IMR-90 (cell line): ENCODE measurements around the gene COA6. TPM values are rescaled to one million over a fixed set of nuclear protein-coding genes. Genes with fewer than 3 reads are reported as not detected.

ENCODE experiments used
- ATAC-seq: fragments of 200-7000 bp; cut with Tn5 transposase; 2 replicates; pipeline ENCODE4 v1.9.1; 2020; ENCODE audit warnings: low read depth, mild to moderate bottlenecking, moderate library complexity
- BruUV-seq: library from RNA; stranded (reverse); fragments of 400-500 nt; replicated peaks from 2 replicates; lab custom pipeline; 2021; lab: Mats Ljungman, UMichigan
- CTCF ChIA-PET: fragments of 300-600 bp; formaldehyde crosslinking; extraction: SDS; loops from one replicate; lab custom pipeline; 2021; ENCODE audit warnings: antibody characterized with exemption; lab: Yijun Ruan, JAX
- POLR2A ChIA-PET: fragments of 300-600 bp; sonication (Branson Sonifier 250); formaldehyde crosslinking; loops from one replicate; lab custom pipeline; 2022; ENCODE audit warnings: antibody characterized with exemption; ENCODE audit not compliant: unreplicated experiment; lab: Charles Lee
- DNase-seq: peaks from one replicate; pipeline ENCODE4 v3.0.0; 2013
- H2AFZ ChIP-seq: replicated peaks from 2 replicates; pipeline ENCODE3; 2013; ENCODE audit warnings: low read length, mild to moderate bottlenecking; ENCODE audit not compliant: poor library complexity
- H2AK5ac ChIP-seq: 2 replicates; pipeline ENCODE4 v1.6.1; 2013; ENCODE audit warnings: low read depth, low read length, inconsistent platforms
- H2AK9ac ChIP-seq: replicated peaks from 2 replicates; pipeline ENCODE3; 2013; ENCODE audit warnings: mild to moderate bottlenecking, low read depth, low read length, moderate library complexity; ENCODE audit not compliant: poor library complexity
- H2BK120ac ChIP-seq: 2 replicates; pipeline ENCODE4 v1.6.1; 2013; ENCODE audit warnings: low read depth, low read length, inconsistent platforms
- H2BK15ac ChIP-seq: 3 replicates; pipeline ENCODE4 v1.6.1; 2013; ENCODE audit warnings: low read depth, low read length, inconsistent platforms
- H2BK20ac ChIP-seq: 2 replicates; pipeline ENCODE4 v1.6.1; 2013; ENCODE audit warnings: low read depth, mild to moderate bottlenecking, inconsistent platforms, low read length, moderate library complexity
- H2BK5ac ChIP-seq: 2 replicates; pipeline ENCODE4 v1.6.1; 2013; ENCODE audit warnings: mild to moderate bottlenecking, low read depth, low read length, inconsistent platforms; ENCODE audit not compliant: poor library complexity, severe bottlenecking
- H3K14ac ChIP-seq: replicated peaks from 2 replicates; pipeline ENCODE4 v1.6.1; 2013; ENCODE audit warnings: low read depth, low read length, inconsistent platforms
- H3K18ac ChIP-seq: 2 replicates; pipeline ENCODE4 v1.6.1; 2013; ENCODE audit warnings: low read depth, low read length, control low read depth
- H3K23ac ChIP-seq: 2 replicates; pipeline ENCODE4 v1.6.1; 2013; ENCODE audit warnings: low read depth, low read length, inconsistent platforms
- H3K27ac ChIP-seq: 2 replicates; pipeline ENCODE4 v1.5.1; 2013; ENCODE audit warnings: mild to moderate bottlenecking, control low read depth, low read length; ENCODE audit not compliant: insufficient read depth
- H3K27me3 ChIP-seq: 2 replicates; pipeline ENCODE4 v1.6.1; 2013; ENCODE audit warnings: low read length; ENCODE audit not compliant: control insufficient read depth, insufficient read depth
- H3K36me3 ChIP-seq: 2 replicates; pipeline ENCODE4 v1.6.1; 2013; ENCODE audit warnings: low read length, mixed read lengths; ENCODE audit not compliant: control insufficient read depth, insufficient read depth
- H3K4ac ChIP-seq: 2 replicates; pipeline ENCODE4 v1.6.1; 2013; ENCODE audit warnings: low read depth, low read length, inconsistent platforms
- H3K4me1 ChIP-seq: 2 replicates; pipeline ENCODE4 v1.6.1; 2013; ENCODE audit warnings: low read length, mixed read lengths; ENCODE audit not compliant: control insufficient read depth, insufficient read depth
- H3K4me2 ChIP-seq: 2 replicates; pipeline ENCODE4 v1.6.1; 2013; ENCODE audit warnings: low read depth, mild to moderate bottlenecking, control low read depth, low read length, moderate library complexity
- H3K4me3 ChIP-seq: 2 replicates; pipeline ENCODE4 v1.5.1; 2013; ENCODE audit warnings: low read depth, mild to moderate bottlenecking, control low read depth, low read length, moderate library complexity; ENCODE audit not compliant: insufficient read depth
- H3K56ac ChIP-seq: 2 replicates; pipeline ENCODE4 v1.6.1; 2013; ENCODE audit warnings: low read length, inconsistent platforms; ENCODE audit not compliant: insufficient read depth; ENCODE audit errors: extremely low read depth
- H3K79me1 ChIP-seq, 2 experiments: 2 replicates each; pipeline ENCODE4 v1.6.1; 2013; ENCODE audit warnings: low read length in 2 of 2, inconsistent platforms in 1 of 2, low read depth in 1 of 2
- H3K9ac ChIP-seq: 2 replicates; pipeline ENCODE4 v1.6.1; 2013; ENCODE audit warnings: low read depth, low read length, control low read depth
- H3K9me1 ChIP-seq: 2 replicates; pipeline ENCODE4 v1.6.1; 2013; ENCODE audit warnings: low read length, inconsistent platforms; ENCODE audit not compliant: insufficient read depth
- H3K9me3 ChIP-seq: 2 replicates; pipeline ENCODE4 v1.6.1; 2013; ENCODE audit warnings: low read length; ENCODE audit not compliant: control insufficient read depth, insufficient read depth
- H4K20me1 ChIP-seq: 2 replicates; pipeline ENCODE4 v1.6.1; 2013; ENCODE audit warnings: low read length, inconsistent platforms; ENCODE audit not compliant: insufficient read depth
- H4K5ac ChIP-seq: 2 replicates; pipeline ENCODE4 v1.6.1; 2013; ENCODE audit warnings: mild to moderate bottlenecking, low read depth, low read length, control low read depth
- H4K8ac ChIP-seq, 2 experiments: 2 replicates each; pipeline ENCODE4 v1.6.1; 2013; ENCODE audit warnings: low read depth in 2 of 2, low read length in 2 of 2, control low read depth in 1 of 2, inconsistent platforms in 1 of 2
- H4K91ac ChIP-seq: 2 replicates; pipeline ENCODE4 v1.6.1; 2013; ENCODE audit warnings: low read depth, low read length, inconsistent platforms; ENCODE audit not compliant: insufficient read depth
- BHLHE40 ChIP-seq: fragments of 150-350 bp; IDR thresholded peaks from 2 replicates; pipeline ENCODE4 v1.6.1; 2016; ENCODE audit warnings: mild to moderate bottlenecking, low read depth, low read length
- CEBPB ChIP-seq: IDR thresholded peaks from 2 replicates; pipeline ENCODE4 v1.6.1; 2012; ENCODE audit warnings: low read depth, low read length, improper control_type of control experiment
- CHD1 ChIP-seq: IDR thresholded peaks from 2 replicates; pipeline ENCODE4 v1.6.1; 2012; ENCODE audit warnings: low read depth, low read length, improper control_type of control experiment
- ELK1 ChIP-seq: fragments of 150-350 bp; IDR thresholded peaks from 2 replicates; pipeline ENCODE4 v1.6.1; 2016; ENCODE audit warnings: low read depth, mild to moderate bottlenecking, low read length, moderate library complexity, borderline replicate concordance
- FOS ChIP-seq: fragments of 150-350 bp; IDR thresholded peaks from 2 replicates; pipeline ENCODE4 v1.6.1; 2016; ENCODE audit warnings: low read depth, low read length
- MAFK ChIP-seq: IDR thresholded peaks from 2 replicates; pipeline ENCODE4 v1.6.1; 2012; ENCODE audit warnings: low read depth, low read length, improper control_type of control experiment
- MAZ ChIP-seq: IDR thresholded peaks from 2 replicates; pipeline ENCODE4 v1.6.1; 2012; ENCODE audit warnings: low read depth, mild to moderate bottlenecking, low read length, improper control_type of control experiment, moderate library complexity, borderline replicate concordance
- MXI1 ChIP-seq: IDR thresholded peaks from 2 replicates; pipeline ENCODE4 v1.6.1; 2012; ENCODE audit warnings: low read depth, mild to moderate bottlenecking, low read length, moderate library complexity, borderline replicate concordance
- NFE2L2 ChIP-seq: fragments of 150-350 bp; IDR thresholded peaks from 2 replicates; pipeline ENCODE4 v1.6.1; 2016; ENCODE audit warnings: low read depth, mild to moderate bottlenecking, low read length
- POLR2A ChIP-seq: IDR thresholded peaks from 2 replicates; pipeline ENCODE4 v1.6.1; 2012; ENCODE audit warnings: mild to moderate bottlenecking, low read depth, low read length
- RAD21 ChIP-seq: IDR thresholded peaks from 2 replicates; pipeline ENCODE4 v1.6.1; 2012; ENCODE audit warnings: low read length, improper control_type of control experiment
- RCOR1 ChIP-seq: IDR thresholded peaks from 2 replicates; pipeline ENCODE4 v1.6.1; 2012; ENCODE audit warnings: mild to moderate bottlenecking, low read length, improper control_type of control experiment; ENCODE audit not compliant: insufficient replicate concordance
- RFX5 ChIP-seq: IDR thresholded peaks from 2 replicates; pipeline ENCODE4 v1.8.0; 2012; ENCODE audit warnings: low read depth, mild to moderate bottlenecking, low read length, moderate library complexity
- SMC3 ChIP-seq: fragments of 150-350 bp; IDR thresholded peaks from 2 replicates; pipeline ENCODE4 v1.6.1; 2016; ENCODE audit warnings: low read depth, mild to moderate bottlenecking, antibody characterized with exemption, low read length, moderate library complexity
- WGBS, 2 experiments: methylation state at CpG; one replicate each; pipeline versions ENCODE4 v1.1.5 to v1.1.7; 2013; ENCODE audit warnings: missing lambda C conversion rate in 2 of 2; ENCODE audit not compliant: insufficient read length in 1 of 2; ENCODE audit errors: extremely low coverage in 2 of 2; 5-methylcytosine and 5-hydroxymethylcytosine counted together
- dilution Hi-C: fragments of 300-500 bp; cut with HindIII; formaldehyde crosslinking; loops from one replicate; pipeline ENCODE4 v1.14.3; 2018; ENCODE audit warnings: low sequenced_read_pairs; ENCODE audit not compliant: unreplicated experiment
- in situ Hi-C: fragments of 300-500 bp; cut with MboI; formaldehyde crosslinking; loops from 3 replicates; pipeline ENCODE4 v1.14.3; 2019; ENCODE audit warnings: low sequenced_read_pairs, inconsistent platforms, mixed read lengths
- intact Hi-C: fragments of 100-400 bp; cut with micrococcal nuclease; formaldehyde crosslinking; loops from 2 replicates; pipeline ENCODE4 v1.10.0; 2022
- polyA plus RNA-seq, 3 experiments: library from polyadenylated mRNA; depleted of rRNA; stranded (reverse); fragments of >200 nt; gene quantifications; 2 replicates each; pipeline ENCODE4 v1.2.3, GENCODE V29; 2012; ENCODE audit warnings: low replicate concordance in 1 of 3
- total RNA-seq: library from RNA; depleted of rRNA; stranded (reverse); fragments of >200 nt; gene quantifications from 2 replicates; pipeline ENCODE4 v1.2.3, GENCODE V29; 2012
- TF ChIP-seq, protein P1 (sequence below): fragments of 150-350 bp; IDR thresholded peaks from 2 replicates; pipeline ENCODE4 v1.6.1; 2017; ENCODE audit warnings: mild to moderate bottlenecking, antibody characterized with exemption, low read length, low read depth
- TF ChIP-seq, protein P2 (sequence below): conservative IDR thresholded peaks from 2 replicates; pipeline ENCODE4 v1.5.1; 2012; ENCODE audit warnings: mild to moderate bottlenecking, low read depth, low read length, improper control_type of control experiment

The COA6 gene
- total and polyA plus RNA-seq, 2 of the 4 experiments (the other 2 are of a cell fraction): 6.8 to 14.3 TPM

DNA sequence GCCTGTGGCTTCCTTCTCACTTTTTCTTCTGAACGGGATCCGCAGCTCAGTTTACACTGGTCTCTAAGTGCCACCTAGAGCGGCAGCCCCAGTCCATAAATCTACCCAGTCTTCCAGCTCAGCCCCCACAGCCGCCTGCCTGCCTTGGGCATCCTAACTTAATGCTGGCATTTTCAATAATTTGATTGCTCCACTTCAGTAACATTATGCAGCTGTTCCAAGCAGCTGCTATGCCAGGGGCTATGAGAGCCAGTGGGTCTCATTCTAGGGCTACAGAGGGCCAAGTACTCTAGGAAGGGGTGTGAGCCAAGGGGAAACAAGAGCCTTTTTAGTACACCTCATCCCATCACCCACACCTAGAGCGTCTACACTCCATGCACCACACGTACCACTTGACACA is 48.4 kb upstream of the COA6 start:
- Histone ChIP-seq H4K91ac (no peak overlapping the region), H2AK9ac (no peak overlapping the region), H3K18ac (no peak overlapping the region), H3K4ac (no peak overlapping the region), H3K27ac (no peak overlapping the region), H3K9me1 (no peaks in the 10 kb centered on the region), H3K4me2 (no peak overlapping the region), H3K56ac (no peak overlapping the region), H4K20me1 (no peaks in the 10 kb centered on the region), H3K36me3 (no peaks in the 10 kb centered on the region), H2AK5ac (no peak overlapping the region), H4K5ac (no peak overlapping the region), H3K9ac (no peak overlapping the region), H2BK120ac (no peak overlapping the region), H3K4me3 (no peak overlapping the region), H3K23ac (no peak overlapping the region), H2BK20ac (no peak overlapping the region), H3K27me3 (peaks cover 4% of the 10 kb centered on the region), H3K4me1 (peaks cover 3% of the 10 kb centered on the region), H3K79me1 (no peaks in the 10 kb centered on the region), H3K9me3 (no peaks in the 10 kb centered on the region), H2BK15ac (no peak overlapping the region), H2BK5ac (no peak overlapping the region), H4K8ac (no peak overlapping the region), H2AFZ (no peak overlapping the region), H3K14ac (no peak overlapping the region)
- ATAC-seq (no peak), DNase-seq (no peak)
- in situ Hi-C loops (loop anchor here (25.0 kb wide), 1 partner anchor 188 kb away; no protein-coding TSS in a partner anchor), dilution Hi-C loops (no loop called here), intact Hi-C loops (loop anchor here (5.0 kb wide), 1 partner anchor 152 kb away; the partner anchor contains the start of gene TARBP1)
- TF ChIP-seq RFX5 (no peak), CEBPB (no peak), CHD1 (no peak), MAZ (no peak), BHLHE40 (no peak), RAD21 (no peak), MAFK (no peak), POLR2A (no peak), SMC3 (no peak), MXI1 (no peak), NFE2L2 (no peak), ELK1 (no peak), FOS (no peak), RCOR1 (no peak)
- TF ChIP-seq, protein P1, sequence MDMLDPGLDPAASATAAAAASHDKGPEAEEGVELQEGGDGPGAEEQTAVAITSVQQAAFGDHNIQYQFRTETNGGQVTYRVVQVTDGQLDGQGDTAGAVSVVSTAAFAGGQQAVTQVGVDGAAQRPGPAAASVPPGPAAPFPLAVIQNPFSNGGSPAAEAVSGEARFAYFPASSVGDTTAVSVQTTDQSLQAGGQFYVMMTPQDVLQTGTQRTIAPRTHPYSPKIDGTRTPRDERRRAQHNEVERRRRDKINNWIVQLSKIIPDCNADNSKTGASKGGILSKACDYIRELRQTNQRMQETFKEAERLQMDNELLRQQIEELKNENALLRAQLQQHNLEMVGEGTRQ: no peak
- TF ChIP-seq, protein P2, sequence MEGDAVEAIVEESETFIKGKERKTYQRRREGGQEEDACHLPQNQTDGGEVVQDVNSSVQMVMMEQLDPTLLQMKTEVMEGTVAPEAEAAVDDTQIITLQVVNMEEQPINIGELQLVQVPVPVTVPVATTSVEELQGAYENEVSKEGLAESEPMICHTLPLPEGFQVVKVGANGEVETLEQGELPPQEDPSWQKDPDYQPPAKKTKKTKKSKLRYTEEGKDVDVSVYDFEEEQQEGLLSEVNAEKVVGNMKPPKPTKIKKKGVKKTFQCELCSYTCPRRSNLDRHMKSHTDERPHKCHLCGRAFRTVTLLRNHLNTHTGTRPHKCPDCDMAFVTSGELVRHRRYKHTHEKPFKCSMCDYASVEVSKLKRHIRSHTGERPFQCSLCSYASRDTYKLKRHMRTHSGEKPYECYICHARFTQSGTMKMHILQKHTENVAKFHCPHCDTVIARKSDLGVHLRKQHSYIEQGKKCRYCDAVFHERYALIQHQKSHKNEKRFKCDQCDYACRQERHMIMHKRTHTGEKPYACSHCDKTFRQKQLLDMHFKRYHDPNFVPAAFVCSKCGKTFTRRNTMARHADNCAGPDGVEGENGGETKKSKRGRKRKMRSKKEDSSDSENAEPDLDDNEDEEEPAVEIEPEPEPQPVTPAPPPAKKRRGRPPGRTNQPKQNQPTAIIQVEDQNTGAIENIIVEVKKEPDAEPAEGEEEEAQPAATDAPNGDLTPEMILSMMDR: no peak
- CTCF ChIA-PET: interaction anchor here (4.0 kb wide), 1 partner anchor 15 kb away, joined by 16 read pairs; no protein-coding TSS in a partner anchor
- 62% methylated on average over 2 of the region's 6 CpGs; no CpG with 5 or more reads in 1 of the 2 experiments for WGBS, 2 experiments
- BruUV-seq: no TSS peak
- POLR2A ChIA-PET: no interaction called here
